H9 (cell line): ENCODE results near the gene MPP7. TPM values are rescaled to one million over a fixed set of nuclear protein-coding genes. Genes with fewer than 3 reads are reported as not detected.

Experiments
- DNase-seq: peaks from one replicate; pipeline ENCODE4 v3.0.0-alpha.2; 2017
- H2AFZ ChIP-seq: one replicate; pipeline ENCODE4 v1.6.1; 2013; ENCODE audit warnings: mild to moderate bottlenecking, low read length, control low read depth, moderate library complexity
- H2AK5ac ChIP-seq: 2 replicates; pipeline ENCODE4 v1.6.1; 2013; ENCODE audit warnings: low read length, control low read depth, mixed read lengths; ENCODE audit not compliant: insufficient read length
- H2BK120ac ChIP-seq: one replicate; pipeline ENCODE4 v1.6.1; 2013; ENCODE audit warnings: low read depth, mild to moderate bottlenecking, low read length, control low read depth, inconsistent platforms; ENCODE audit not compliant: poor library complexity, severe bottlenecking
- H2BK12ac ChIP-seq: 2 replicates; pipeline ENCODE4 v1.6.1; 2013; ENCODE audit warnings: low read length, control low read depth, mixed read lengths, low read depth; ENCODE audit not compliant: insufficient read length
- H2BK15ac ChIP-seq: 2 replicates; pipeline ENCODE4 v1.6.1; 2013; ENCODE audit warnings: low read depth, low read length, control low read depth
- H2BK20ac ChIP-seq: one replicate; pipeline ENCODE4 v1.6.1; 2013; ENCODE audit warnings: low read depth, mild to moderate bottlenecking, low read length, control low read depth, inconsistent platforms; ENCODE audit not compliant: poor library complexity, severe bottlenecking
- H2BK5ac ChIP-seq: 2 replicates; pipeline ENCODE4 v1.6.1; 2013; ENCODE audit warnings: low read length, control low read depth, mixed read lengths; ENCODE audit not compliant: insufficient read length
- H3K14ac ChIP-seq: 2 replicates; pipeline ENCODE4 v1.6.1; 2013; ENCODE audit warnings: low read length, control low read depth; ENCODE audit not compliant: insufficient read depth
- H3K18ac ChIP-seq: 2 replicates; pipeline ENCODE4 v1.6.1; 2013; ENCODE audit warnings: low read depth, mild to moderate bottlenecking, mixed read lengths, low read length, control low read depth; ENCODE audit not compliant: insufficient read length
- H3K23ac ChIP-seq: 2 replicates; pipeline ENCODE4 v1.6.1; 2013; ENCODE audit warnings: low read length, control low read depth, mixed read lengths, low read depth; ENCODE audit not compliant: insufficient read length
- H3K23me2 ChIP-seq: 2 replicates; pipeline ENCODE4 v1.6.1; 2013; ENCODE audit warnings: low read depth, mild to moderate bottlenecking, mixed read lengths, low read length, control low read depth; ENCODE audit not compliant: insufficient read length, poor library complexity, severe bottlenecking
- H3K27ac ChIP-seq: 2 replicates; pipeline ENCODE4 v1.5.1; 2013; ENCODE audit warnings: low read length, control low read depth, mixed read lengths, low read depth; ENCODE audit not compliant: insufficient read length
- H3K27me3 ChIP-seq: 2 replicates; pipeline ENCODE4 v1.6.1; 2013; ENCODE audit warnings: low read length, control low read depth, inconsistent platforms; ENCODE audit not compliant: insufficient read depth
- H3K4ac ChIP-seq: 2 replicates; pipeline ENCODE4 v1.6.1; 2013; ENCODE audit warnings: low read depth, mild to moderate bottlenecking, control low read depth, inconsistent platforms, low read length, moderate library complexity
- H3K4me1 ChIP-seq: 2 replicates; pipeline ENCODE4 v1.6.1; 2013; ENCODE audit warnings: low read length, control low read depth, inconsistent platforms; ENCODE audit not compliant: insufficient read depth
- H3K4me2 ChIP-seq: 2 replicates; pipeline ENCODE4 v1.6.1; 2013; ENCODE audit warnings: low read length, control low read depth, mixed read lengths; ENCODE audit not compliant: insufficient read length, insufficient read depth
- H3K56ac ChIP-seq: 2 replicates; pipeline ENCODE4 v1.6.1; 2013; ENCODE audit warnings: low read depth, mild to moderate bottlenecking, mixed read lengths, low read length, control low read depth; ENCODE audit not compliant: insufficient read length
- H3K79me1 ChIP-seq: 2 replicates; pipeline ENCODE4 v1.6.1; 2013; ENCODE audit warnings: low read depth, mild to moderate bottlenecking, moderate library complexity, low read length, control low read depth, inconsistent platforms; ENCODE audit not compliant: insufficient read depth, poor library complexity, severe bottlenecking
- H3K79me2 ChIP-seq: 2 replicates; pipeline ENCODE4 v1.6.1; 2013; ENCODE audit warnings: low read length, control low read depth, inconsistent platforms; ENCODE audit not compliant: insufficient read depth
- H3K9ac ChIP-seq: 2 replicates; pipeline ENCODE4 v1.6.1; 2013; ENCODE audit warnings: low read length, control low read depth, mixed read lengths; ENCODE audit not compliant: insufficient read length; ENCODE audit errors: extremely low read depth
- H3K9me3 ChIP-seq: one replicate; pipeline ENCODE4 v1.6.1; 2013; ENCODE audit warnings: low read depth, low read length, inconsistent platforms; ENCODE audit not compliant: control insufficient read depth
- H3T11ph ChIP-seq: one replicate; pipeline ENCODE4 v1.6.1; 2013; ENCODE audit warnings: mild to moderate bottlenecking, low read length, control low read depth, inconsistent platforms
- H4K20me1 ChIP-seq: one replicate; pipeline ENCODE4 v1.6.1; 2013; ENCODE audit not compliant: control insufficient read depth, insufficient read length, insufficient read depth
- H4K5ac ChIP-seq: 2 replicates; pipeline ENCODE4 v1.6.1; 2013; ENCODE audit warnings: low read depth, mild to moderate bottlenecking, mixed read lengths, low read length, control low read depth; ENCODE audit not compliant: insufficient read length
- H4K8ac ChIP-seq: replicated peaks from 2 replicates; pipeline ENCODE4 v1.6.1; 2013; ENCODE audit warnings: low read length, control low read depth, mixed read lengths, low read depth; ENCODE audit not compliant: insufficient read length
- H4K91ac ChIP-seq: 2 replicates; pipeline ENCODE4 v1.6.1; 2013; ENCODE audit warnings: low read depth, mild to moderate bottlenecking, moderate library complexity, mixed read lengths, low read length, control low read depth; ENCODE audit not compliant: insufficient read length
- H3K27ac Mint-ChIP-seq, 3 experiments: 2 replicates in 2 of 3; 3 replicates in 1 of 3; pipeline ENCODE4 v1.8.0; 2020 to 2021; ENCODE audit warnings: mixed read lengths in 3 of 3, mild to moderate bottlenecking in 1 of 3, moderate library complexity in 1 of 3
- H3K27me3 Mint-ChIP-seq: 2 replicates; pipeline ENCODE4 v1.8.0; 2021; ENCODE audit warnings: low read depth, mild to moderate bottlenecking, moderate library complexity, mixed read lengths
- H3K36me3 Mint-ChIP-seq, 3 experiments: 2 replicates in 2 of 3; 3 replicates in 1 of 3; pipeline ENCODE4 v1.8.0; 2020 to 2021; ENCODE audit warnings: low read depth in 3 of 3, mixed read lengths in 3 of 3; ENCODE audit not compliant: insufficient read depth in 1 of 3
- H3K4me1 Mint-ChIP-seq, 2 experiments: 2 replicates each; pipeline ENCODE4 v1.8.0; 2020; ENCODE audit warnings: mixed read lengths in 2 of 2
- H3K4me3 Mint-ChIP-seq, 2 experiments: 2 replicates in 1 of 2; 3 replicates in 1 of 2; pipeline ENCODE4 v1.8.0; 2020 to 2021; ENCODE audit warnings: mild to moderate bottlenecking in 2 of 2, mixed read lengths in 2 of 2, moderate library complexity in 1 of 2
- H3K9me3 Mint-ChIP-seq, 2 experiments: 2 replicates in 1 of 2; 3 replicates in 1 of 2; pipeline ENCODE4 v1.8.0; 2020; ENCODE audit warnings: mild to moderate bottlenecking in 2 of 2, mixed read lengths in 2 of 2, moderate library complexity in 1 of 2
- CTCF ChIP-seq: fragments of 200-600 bp; sonication (generic); conservative IDR thresholded peaks from 3 replicates; pipeline ENCODE4 v1.8.0; 2021; ENCODE audit warnings: antibody characterized with exemption, mild to moderate bottlenecking
- WGBS: extraction: QIAGEN DNeasy Blood & Tissue Kit; methylation state at CpG from one replicate; pipeline ENCODE4 v1.1.7; 2013; ENCODE audit warnings: missing lambda C conversion rate, low lambda C conversion rate, mixed read lengths; ENCODE audit not compliant: insufficient read length; ENCODE audit errors: extremely low coverage; 5-methylcytosine and 5-hydroxymethylcytosine counted together
- total RNA-seq: library from RNA; stranded (reverse); gene quantifications from 2 replicates; pipeline ENCODE4 v1.2.1, GENCODE V29; 2021

The MPP7 gene
- total RNA-seq, 1 experiment from 2014 or later: 6.9 TPM

DNA sequence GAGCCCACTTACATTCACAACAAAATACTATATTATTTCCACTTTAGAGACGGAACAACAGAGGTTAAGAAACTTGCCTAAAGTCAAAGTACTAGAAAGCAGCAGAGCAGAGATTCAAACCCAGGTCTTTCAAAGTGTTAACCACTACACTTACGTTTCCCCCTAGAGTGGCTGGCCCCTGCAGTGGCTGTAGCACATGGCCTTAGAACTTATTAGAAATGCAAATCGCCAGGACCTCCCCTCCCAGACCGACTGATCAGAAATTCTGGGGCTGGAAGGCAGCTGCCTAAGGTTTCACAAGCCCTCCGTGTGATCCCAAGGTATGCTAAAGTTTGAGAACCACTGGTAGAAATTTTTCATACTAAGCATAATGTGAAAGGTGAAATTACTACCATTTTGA lies 8.1 kb downstream of the MPP7 start:
- Histone ChIP-seq H2AFZ (no peak overlapping the region), H2BK120ac (no peak overlapping the region), H2BK20ac (no peak overlapping the region), H2BK5ac (no peak overlapping the region), H3K9ac (no peak overlapping the region), H3K14ac (no peak overlapping the region), H4K5ac (no peak overlapping the region), H3K23ac (no peak overlapping the region), H2BK12ac (no peak overlapping the region), H2BK15ac (no peak overlapping the region), H3K9me3 (no peaks in the 10 kb centered on the region), H3K79me2 (no peaks in the 10 kb centered on the region), H3K56ac (no peak overlapping the region), H3K18ac (no peak overlapping the region), H2AK5ac (no peak overlapping the region), H4K20me1 (no peaks in the 10 kb centered on the region), H4K91ac (no peak overlapping the region), H3K4me1 (no peaks in the 10 kb centered on the region), H3K23me2 (no peaks in the 10 kb centered on the region), H4K8ac (no peak overlapping the region), H3K27ac (no peak overlapping the region), H3K27me3 (no peaks in the 10 kb centered on the region), H3K4me2 (no peak overlapping the region), H3K79me1 (no peaks in the 10 kb centered on the region), H3T11ph (no peak overlapping the region), H3K4ac (no peak overlapping the region)
- Mint-ChIP-seq H3K9me3 (no peaks in the 10 kb centered on the region), H3K36me3 (no peaks in the 10 kb centered on the region), H3K27ac (no peak overlapping the region), H3K27me3 (no peaks in the 10 kb centered on the region; the same call in 1 of the 2 replicates), H3K4me3 (no peak overlapping the region), H3K4me1 (peaks cover 26 to 33% of the 10 kb centered on the region in 2 experiments)
- no CpG with 5 or more reads among the region's 5 CpGs for WGBS
- no peak for TF ChIP-seq CTCF
- no peak for DNase-seq
